Measurements from ENCODE around the gene KTN1.

KTN1 gene

GRCh38 chr14:55578511-55578910, 1.5 kb upstream of the KTN1 start:
- TF ChIP-seq CTCF (conservative IDR thresholded peaks at IDR 0.05): no peak
- H3K27ac ChIP-seq: peak overlapping the region; percentile 91

GRCh38 chr14:55580470-55581341, 699 bp downstream of the KTN1 start:
- no peak for TF ChIP-seq CTCF (conservative IDR thresholded peaks at IDR 0.05)

GRCh38 chr14:55581342-55581771, 1.4 kb downstream of the KTN1 start:
- H3K27ac ChIP-seq: peak overlapping the region; percentile 91
- no peak for TF ChIP-seq CTCF (conservative IDR thresholded peaks at IDR 0.05)

More at GRCh38 chr14:55580470-55581341, 699 bp downstream of the KTN1 start:
- peak overlapping the region; percentile 91 for H3K27ac ChIP-seq

GRCh38 chr14:55582746-55583145, 2.7 kb downstream of the KTN1 start:
- no peak for TF ChIP-seq CTCF (conservative IDR thresholded peaks at IDR 0.05)
- H3K27ac ChIP-seq: no peak overlapping the region

- H3K27ac ChIP-seq: no peak overlapping the region
- TF ChIP-seq CTCF (conservative IDR thresholded peaks at IDR 0.05): no peak
Measured at GRCh38 chr14:55583942-55584468, 4.0 kb downstream of the KTN1 start.

- no peak overlapping the region for H3K27ac ChIP-seq
- no peak for TF ChIP-seq CTCF (conservative IDR thresholded peaks at IDR 0.05)
Measured at GRCh38 chr14:55585854-55586253, 5.8 kb downstream of the KTN1 start.

- no peak for TF ChIP-seq CTCF (conservative IDR thresholded peaks at IDR 0.05)
- H3K27ac ChIP-seq: no peak overlapping the region
Measured at GRCh38 chr14:55586411-55586810, 6.4 kb downstream of the KTN1 start.
